Adrenal gland (tissue), 12 donors: ENCODE data around the gene SMARCC2. TPM values are rescaled to one million over a fixed set of nuclear protein-coding genes. Genes with fewer than 3 reads are reported as not detected.
A peak's percentile ranks its signal among the peaks of the same experiment; 100 is the strongest.

Source experiments
- DNase-seq, 7 donors: peaks; one replicate each; pipeline ENCODE4 v3.0.0-alpha.2; 2019 to 2020
- H3K27ac ChIP-seq, 5 donors: fragments of 200-600 bp; sonication (generic) in 4 of 5; 1 replicate in 3 of 5; 2 replicates in 2 of 5; pipeline versions ENCODE4 v1.5.1 to v1.8.0; 2016 to 2020; ENCODE audit warnings: mild to moderate bottlenecking in 1 of 5
- H3K27me3 ChIP-seq: fragments of 200-600 bp; 2 replicates; pipeline ENCODE4 v1.8.0; 2021
- H3K36me3 ChIP-seq, 2 donors: fragments of 200-600 bp; replicated peaks in 1 of 2; 1 replicate in 1 of 2; 2 replicates in 1 of 2; pipeline versions ENCODE4 v1.5.1 to v1.8.0; 2018 to 2022
- H3K4me1 ChIP-seq, 2 donors: fragments of 200-600 bp; replicated peaks in 1 of 2; 1 replicate in 1 of 2; 2 replicates in 1 of 2; pipeline versions ENCODE4 v1.5.1 to v1.8.0; 2018 to 2021
- H3K4me3 ChIP-seq, 4 donors: fragments of 200-600 bp; sonication (generic) in 3 of 4; one replicate each; pipeline ENCODE4 v1.5.1; 2016 to 2018
- H3K9me3 ChIP-seq, 3 donors: fragments of 200-600 bp; sonication (generic) in 1 of 3; replicated peaks in 1 of 3; 1 replicate in 2 of 3; 2 replicates in 1 of 3; pipeline versions ENCODE4 v1.5.1 to v1.8.0; 2016 to 2021
- CTCF ChIP-seq, 6 experiments: fragments of 450-650 bp in 4 of 6; fragments of 200-600 bp in 2 of 6; sonication (generic) in 1 of 6; IDR thresholded peaks; 1 replicate in 5 of 6; 2 replicates in 1 of 6; pipeline versions ENCODE4 v1.5.1 to v1.8.0; 2016 to 2021; ENCODE audit warnings: antibody characterized with exemption in 6 of 6, mild to moderate bottlenecking in 2 of 6, moderate library complexity in 1 of 6
- POLR2A ChIP-seq, 2 donors: fragments of 450-650 bp; IDR thresholded peaks; one replicate each; pipeline ENCODE4 v1.6.1; 2017; ENCODE audit warnings: antibody characterized with exemption in 2 of 2, mild to moderate bottlenecking in 2 of 2, moderate library complexity in 1 of 2
- WGBS, 4 donors: extraction: QIAGEN DNeasy Blood & Tissue Kit in 2 of 4; methylation state at CpG; one replicate each; pipeline versions ENCODE4 v1.1.5 to v1.1.7; 2013 to 2017; 5-methylcytosine and 5-hydroxymethylcytosine counted together
- intact Hi-C, 2 donors: fragments of 100-400 bp; cut with DNase I; formaldehyde crosslinking; loops; one replicate each; pipeline versions ENCODE4 v1.14.1 to v1.15.0; 2022 to 2023
- polyA plus RNA-seq, 3 donors: library from polyadenylated mRNA; stranded (reverse); fragments of 200-250 nt in 2 of 3; fragments of 350-450 nt in 1 of 3; fragmentation: Illumina TruSeq in 1 of 3; extraction: RNeasy Lipid Tissue Mini Kit (QIAGEN cat#74804) in 1 of 3; gene quantifications; one replicate each; pipeline ENCODE4 v1.2.3, GENCODE V29; 2013 to 2014
- total RNA-seq, 9 donors: library from RNA; depleted of rRNA in 4 of 9; stranded (reverse); fragments of >200 nt in 4 of 9; fragments of 120-200 nt in 1 of 9; fragmentation: NEBNext Ultra II Directional in 1 of 9; extraction: Animal tissue kit (Norgen Biotek cat#: 25700) in 1 of 9; gene quantifications; one replicate each; pipeline versions ENCODE4 v1.1.0 to v1.2.4, GENCODE V29; 2013 to 2023
- donor health status: healthy with polysubstance abuse.
- donor health status: Bipolar disorder and iron deficiency.
- donor health status: DM: yes; HTN: yes; CAD: no.
- donor health status: DM: no; HTN: no; CAD: no.
- donor health status: DM: no; HTN: no; CAD: no.
- donor health status: DM: yes; HTN: yes; CAD: no.

The SMARCC2 gene
- total and polyA plus RNA-seq, 12 donors: 22.8 to 102 (median 59.1) TPM

- Histone ChIP-seq H3K36me3 (peaks cover 0 to 56% of the 10 kb centered on the region in 2 donors), H3K9me3 (no peaks in the 10 kb centered on the region), H3K4me1 (peaks cover 13 to 29% of the 10 kb centered on the region in 2 donors), H3K27me3 (no peaks in the 10 kb centered on the region), H3K4me3 (no peak overlapping the region), H3K27ac (no peak overlapping the region)
- TF ChIP-seq POLR2A (IDR thresholded peaks at IDR 0.05): no peak
- no peak for TF ChIP-seq CTCF (IDR thresholded peaks at IDR 0.05)
- 88 to 94% (median 90%) methylated on average over 4 of the region's 4 CpGs for WGBS, 4 donors
- no peak for DNase-seq
- intact Hi-C loops: no loop called here
Observed at GRCh38 chr12:56130876-56131275, 58.4 kb downstream of the SMARCC2 start.

- 69 to 78% (median 73%) methylated on average over 11 to 22 of the region's 22 CpGs for WGBS, 4 donors
- H3K9me3 ChIP-seq: no peaks in the 10 kb centered on the region
- TF ChIP-seq POLR2A (IDR thresholded peaks at IDR 0.05): no peak
- TF ChIP-seq CTCF (IDR thresholded peaks at IDR 0.05): no peak
- H3K4me3 ChIP-seq: peak overlapping the region in 1 of 4 donors; percentile 71
- intact Hi-C loops: loop anchor here in 1 of 2 donors (5.0 kb wide), 1 partner anchor 32 kb away; no protein-coding TSS in a partner anchor
- no peak for DNase-seq
- peak overlapping the region in 1 of 5 donors; percentile 86 for H3K27ac ChIP-seq
- H3K4me1 ChIP-seq: peaks cover 13 to 34% of the 10 kb centered on the region in 2 donors
- H3K36me3 ChIP-seq: peaks cover 0 to 48% of the 10 kb centered on the region in 2 donors
- no peaks in the 10 kb centered on the region for H3K27me3 ChIP-seq
Observed at GRCh38 chr12:56129942-56130495, 59.3 kb downstream of the SMARCC2 start.

GRCh38 chr12:56129206-56129941 lies 59.9 kb downstream of the SMARCC2 start:
- peak overlapping the region in 4 of 5 donors; percentile 69 to 92 (median 80) for H3K27ac ChIP-seq
- peak overlapping the region; percentile 19 to 71 (median 42) for H3K4me3 ChIP-seq
- DNase-seq: peak; percentile 54 to 79 (median 62)
- no peaks in the 10 kb centered on the region for H3K9me3 ChIP-seq
- 3 to 20% (median 4%) methylated on average over 4 to 29 of the region's 29 CpGs for WGBS, 4 donors
- H3K27me3 ChIP-seq: no peaks in the 10 kb centered on the region
- peaks cover 0 to 41% of the 10 kb centered on the region in 2 donors for H3K36me3 ChIP-seq
- peaks cover 13 to 41% of the 10 kb centered on the region in 2 donors for H3K4me1 ChIP-seq
- intact Hi-C loops: loop anchor here in 1 of 2 donors (5.0 kb wide), 1 partner anchor 33 kb away; no protein-coding TSS in a partner anchor
- peak in 1 of 2 donors; percentile 51 for TF ChIP-seq POLR2A (IDR thresholded peaks at IDR 0.05)
- TF ChIP-seq CTCF (IDR thresholded peaks at IDR 0.05): no peak

GRCh38 chr12:56128670-56129205 lies 60.5 kb downstream of the SMARCC2 start:
- DNase-seq: peak in 3 of 7 donors; percentile 39 to 46 (median 44)
- 0 to 1% (median 0%) methylated on average over 20 of the region's 20 CpGs for WGBS, 4 donors
- peaks cover 13 to 47% of the 10 kb centered on the region in 2 donors for H3K4me1 ChIP-seq

More at GRCh38 chr12:56128670-56129205, 60.5 kb downstream of the SMARCC2 start:
- intact Hi-C loops: loop anchor here in 1 of 2 donors (5.0 kb wide), 1 partner anchor 34 kb away; no protein-coding TSS in a partner anchor
- TF ChIP-seq POLR2A (IDR thresholded peaks at IDR 0.05) (no peak), CTCF (IDR thresholded peaks at IDR 0.05) (no peak)
- H3K27ac ChIP-seq: peak overlapping the region in 4 of 5 donors; percentile 69 to 92 (median 80)
- peaks cover 0 to 35% of the 10 kb centered on the region in 2 donors for H3K36me3 ChIP-seq
- peak overlapping the region; percentile 19 to 71 (median 42) for H3K4me3 ChIP-seq
- no peaks in the 10 kb centered on the region for H3K9me3 ChIP-seq
- H3K27me3 ChIP-seq: no peaks in the 10 kb centered on the region
